A673 (cell line): ENCODE results near the gene COL9A1. TPM values are rescaled to one million over a fixed set of nuclear protein-coding genes. Genes with fewer than 3 reads are reported as not detected.

ENCODE experiments used
- BruUV-seq: library from RNA; stranded (reverse); fragments of 400-500 nt; replicated peaks from 2 replicates; lab custom pipeline; 2021; lab: Mats Ljungman, UMichigan
- CTCF ChIA-PET: fragments of 300-600 bp; sonication (Branson Sonifier 250); formaldehyde crosslinking; loops from one replicate; lab custom pipeline; 2022; ENCODE audit warnings: antibody characterized with exemption; lab: Charles Lee
- POLR2A ChIA-PET: fragments of 300-600 bp; sonication (Branson Sonifier 250); formaldehyde crosslinking; loops from one replicate; lab custom pipeline; 2022; ENCODE audit warnings: antibody characterized with exemption; ENCODE audit not compliant: low non-redundant PET; lab: Charles Lee
- DNase-seq: peaks from one replicate; pipeline ENCODE4 v3.0.0-alpha.2; 2015; ENCODE audit warnings: low spot score
- H3K27ac ChIP-seq: fragments of 200-600 bp; sonication (generic); 2 replicates; pipeline ENCODE4 v1.5.1; 2016; ENCODE audit warnings: mixed run types, low read depth, mild to moderate bottlenecking, mixed read lengths, antibody characterized with exemption, low read length; ENCODE audit not compliant: poor library complexity, severe bottlenecking
- H3K27me3 ChIP-seq: fragments of 200-600 bp; sonication (generic); replicated peaks from 2 replicates; pipeline ENCODE4 v1.6.1; 2017; ENCODE audit warnings: mixed run types, low read depth, mild to moderate bottlenecking, mixed read lengths, antibody characterized with exemption, low read length; ENCODE audit not compliant: insufficient read depth, poor library complexity
- H3K36me3 ChIP-seq: fragments of 200-600 bp; sonication (generic); 2 replicates; pipeline ENCODE4 v1.6.1; 2016; ENCODE audit warnings: mixed run types, mild to moderate bottlenecking, mixed read lengths, antibody characterized with exemption, low read length; ENCODE audit not compliant: insufficient read depth, poor library complexity, severe bottlenecking
- H3K4me1 ChIP-seq: fragments of 200-600 bp; sonication (generic); 2 replicates; pipeline ENCODE4 v1.6.1; 2017; ENCODE audit warnings: mixed run types, mild to moderate bottlenecking, mixed read lengths, antibody characterized with exemption, low read length; ENCODE audit not compliant: insufficient read depth, poor library complexity, severe bottlenecking
- H3K4me3 ChIP-seq: fragments of 200-600 bp; sonication (generic); 2 replicates; pipeline ENCODE4 v1.5.1; 2016; ENCODE audit warnings: low read depth, mixed run types, mild to moderate bottlenecking, mixed read lengths, low read length; ENCODE audit not compliant: poor library complexity, severe bottlenecking
- H3K9me3 ChIP-seq: fragments of 200-600 bp; sonication (generic); 2 replicates; pipeline ENCODE4 v1.6.1; 2016; ENCODE audit warnings: mixed run types, low read depth, mild to moderate bottlenecking, mixed read lengths, antibody characterized with exemption, low read length; ENCODE audit not compliant: poor library complexity, severe bottlenecking
- CTCF ChIP-seq: fragments of 300-800, 200-600 bp; sonication (generic); conservative IDR thresholded peaks from 2 replicates; pipeline ENCODE4 v1.5.1; 2017; ENCODE audit warnings: low read depth, mild to moderate bottlenecking, antibody characterized with exemption, low read length, moderate library complexity, mixed read lengths
- EZH2 ChIP-seq: fragments of 200-600 bp; sonication (generic); IDR thresholded peaks from 2 replicates; pipeline ENCODE4 v1.6.1; 2017; ENCODE audit warnings: borderline replicate concordance, low read depth, mild to moderate bottlenecking, mixed read lengths, antibody characterized with exemption, low read length; ENCODE audit not compliant: poor library complexity, severe bottlenecking
- intact Hi-C: fragments of 100-400 bp; cut with micrococcal nuclease; formaldehyde crosslinking; loops from one replicate; pipeline ENCODE4 v1.10.0; 2022; ENCODE audit not compliant: unreplicated experiment
- total RNA-seq: library from RNA; stranded (reverse); gene quantifications from 2 replicates; pipeline ENCODE4 v1.2.3, GENCODE V29; 2021

The COL9A1 gene
- total RNA-seq, 1 experiment from 2014 or later, result not detected

GRCh38 chr6:70299456-70299855 lies 3.4 kb downstream of the COL9A1 start:
- BruUV-seq, result no TSS peak
- peak; percentile 26 for DNase-seq
- Histone ChIP-seq H3K27ac (no peak overlapping the region), H3K9me3 (no peaks in the 10 kb centered on the region), H3K4me3 (no peak overlapping the region), H3K36me3 (no peaks in the 10 kb centered on the region), H3K4me1 (no peaks in the 10 kb centered on the region), H3K27me3 (peaks cover 40% of the 10 kb centered on the region)
- ChIA-PET POLR2A (no interaction called here), CTCF (no interaction called here)
- TF ChIP-seq CTCF (no peak), EZH2 (no peak)
- intact Hi-C loops, result no loop called here

GRCh38 chr6:70298068-70298467 lies 4.8 kb downstream of the COL9A1 start:
- no TSS peak for BruUV-seq
- ChIA-PET CTCF (no interaction called here), POLR2A (no interaction called here)
- intact Hi-C loops, result no loop called here
- H3K4me1 ChIP-seq, result no peaks in the 10 kb centered on the region
- H3K9me3 ChIP-seq, result no peaks in the 10 kb centered on the region
- H3K36me3 ChIP-seq, result no peaks in the 10 kb centered on the region
- no peak overlapping the region for H3K27ac ChIP-seq
- H3K4me3 ChIP-seq, result no peak overlapping the region
- TF ChIP-seq CTCF (no peak), EZH2 (no peak)
- DNase-seq, result no peak
- peaks cover 43% of the 10 kb centered on the region for H3K27me3 ChIP-seq

DNA sequence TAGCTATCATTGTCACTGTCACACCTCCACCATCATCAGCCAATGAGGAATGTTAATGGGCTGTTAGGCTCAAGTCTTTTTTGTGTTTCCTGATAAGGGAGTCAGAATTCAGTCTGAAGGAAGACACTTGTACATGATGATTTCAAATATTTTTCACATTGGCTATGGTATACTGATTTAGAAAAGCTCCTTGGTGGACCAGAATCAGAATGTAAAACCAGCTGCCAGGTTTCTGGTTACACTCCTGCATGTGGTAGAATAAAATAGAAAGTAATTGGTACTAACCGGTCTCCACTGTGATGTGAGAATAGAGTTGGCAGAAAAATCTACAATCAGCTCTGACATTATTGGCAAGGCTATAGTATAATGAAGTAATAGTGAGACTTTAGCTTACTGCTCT lies 10.7 kb downstream of the COL9A1 start:
- DNase-seq, result no peak
- TF ChIP-seq EZH2 (no peak), CTCF (no peak)
- intact Hi-C loops, result no loop called here
- Histone ChIP-seq H3K4me1 (no peaks in the 10 kb centered on the region), H3K4me3 (no peak overlapping the region), H3K36me3 (no peaks in the 10 kb centered on the region), H3K27ac (no peak overlapping the region), H3K9me3 (no peaks in the 10 kb centered on the region), H3K27me3 (peaks cover 61% of the 10 kb centered on the region)
- ChIA-PET POLR2A (no interaction called here), CTCF (no interaction called here)
- no TSS peak for BruUV-seq
